Right cardiac atrium (tissue), 5 donors: Measurements from ENCODE around the gene ACADVL. TPM values are rescaled to one million over a fixed set of nuclear protein-coding genes. Genes with fewer than 3 reads are reported as not detected.

ENCODE experiments used
- ATAC-seq, 2 donors: fragments of 200-7000 bp; cut with Tn5 transposase; one replicate each; pipeline versions ENCODE4 v1.8.0 to v1.9.1; 2020; ENCODE audit warnings: moderate library complexity in 2 of 2, mild to moderate bottlenecking in 1 of 2
- DNase-seq, 3 donors: peaks; one replicate each; pipeline ENCODE4 v3.0.0-alpha.2; 2020
- H3K27ac ChIP-seq: one replicate; pipeline ENCODE4 v1.5.1; 2013; ENCODE audit warnings: mild to moderate bottlenecking, low read length, control low read depth, moderate library complexity
- H3K27me3 ChIP-seq: one replicate; pipeline ENCODE4 v1.6.1; 2013; ENCODE audit not compliant: control insufficient read depth, insufficient read depth
- H3K4me1 ChIP-seq: one replicate; pipeline ENCODE4 v1.6.1; 2013; ENCODE audit warnings: low read length; ENCODE audit not compliant: control insufficient read depth, insufficient read depth
- H3K4me3 ChIP-seq: one replicate; pipeline ENCODE4 v1.5.1; 2013; ENCODE audit warnings: low read length, control low read depth
- H3K9me3 ChIP-seq: one replicate; pipeline ENCODE4 v1.6.1; 2013; ENCODE audit warnings: low read length; ENCODE audit not compliant: control insufficient read depth
- WGBS: extraction: QIAGEN DNeasy Blood & Tissue Kit; methylation state at CpG from one replicate; pipeline ENCODE4 v1.1.7; 2013; 5-methylcytosine and 5-hydroxymethylcytosine counted together
- intact Hi-C, 4 donors: fragments of 100-400 bp; cut with DNase I; formaldehyde crosslinking; loops; one replicate each; pipeline versions ENCODE4 v1.11.0 to v1.14.0; 2022 to 2023
- polyA plus RNA-seq: library from polyadenylated mRNA; stranded (reverse); fragments of 200-250 nt; gene quantifications from one replicate; pipeline ENCODE4 v1.2.3, GENCODE V29; 2013
- total RNA-seq, 4 donors: library from RNA; stranded (reverse); fragmentation: NEBNext Ultra II Directional; extraction: Animal tissue kit (Norgen Biotek cat#: 25700); gene quantifications; one replicate each; pipeline ENCODE4 v1.2.1, GENCODE V29; 2021
- donor health status: healthy with polysubstance abuse.
- donor health status: DM: no; HTN: yes; CAD: no.
- donor health status: DM: no; HTN: no; CAD: no.
- donor health status: DM: no; HTN: yes; CAD: no; lungs with severe emphysema.
- donor health status: DM: yes; HTN: yes; CAD: no.

Gene ACADVL
- total and polyA plus RNA-seq, 5 donors, result 896 to 1,154 (median 1,072) TPM

DNA sequence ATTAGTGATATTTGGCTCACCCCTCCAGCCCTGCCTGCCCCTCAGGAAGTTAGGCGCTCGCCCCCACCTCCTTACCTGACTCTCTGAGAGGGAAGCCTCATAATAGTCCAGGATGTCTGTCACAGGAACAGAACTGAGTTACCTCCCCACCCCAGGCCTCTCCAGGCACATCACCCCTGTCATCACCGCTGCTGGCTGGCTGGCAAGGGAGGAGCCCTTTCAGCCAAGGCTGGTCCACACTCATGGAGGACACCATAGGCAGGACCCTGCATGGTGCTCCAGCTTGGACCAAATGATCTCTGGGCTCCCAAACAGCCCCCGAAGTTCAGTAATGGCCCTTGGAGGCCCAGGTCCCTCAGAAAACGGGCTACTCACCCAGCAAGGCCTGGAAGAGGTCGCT is 1.6 kb upstream of the ACADVL start:
- WGBS, result 55% methylated on average over 6 of the region's 6 CpGs
- H3K4me3 ChIP-seq, result peak overlapping the region; percentile 61
- ATAC-seq (no peak), DNase-seq (peak in 2 of 3 donors; percentile 31 to 59)
- no peak overlapping the region for H3K27ac ChIP-seq
- H3K4me1 ChIP-seq, result peaks cover 2% of the 10 kb centered on the region
- H3K27me3 ChIP-seq, result no peaks in the 10 kb centered on the region
- H3K9me3 ChIP-seq, result no peaks in the 10 kb centered on the region
- intact Hi-C loops, result no loop called here

DNA sequence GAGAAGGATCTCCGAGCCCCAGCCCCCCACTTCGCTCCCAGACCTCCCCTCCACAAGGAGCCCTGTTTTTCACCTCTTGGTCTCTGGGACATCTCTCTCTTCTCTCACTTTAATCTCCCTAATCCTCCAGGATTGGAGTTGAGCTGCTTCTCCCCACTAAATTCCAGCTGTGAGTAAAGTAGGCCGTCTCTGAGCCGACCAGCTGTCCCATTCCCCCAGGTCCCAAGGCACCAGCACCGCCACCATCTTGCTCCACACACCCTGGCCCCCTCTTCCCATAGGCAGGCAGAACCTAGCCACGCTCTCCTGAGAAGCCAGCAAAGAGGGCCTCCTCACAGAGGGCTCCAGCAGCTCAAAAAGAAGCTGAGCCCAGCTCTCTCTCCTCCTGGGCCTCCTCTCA is 980 bp upstream of the ACADVL start:
- H3K27me3 ChIP-seq, result no peaks in the 10 kb centered on the region
- ATAC-seq (no peak), DNase-seq (peak in 2 of 3 donors; percentile 12 to 32)
- no peak overlapping the region for H3K4me3 ChIP-seq
- H3K27ac ChIP-seq, result no peak overlapping the region
- intact Hi-C loops, result no loop called here
- whole genome bisulfite sequencing, result 64% methylated on average over 6 of the region's 6 CpGs
- H3K4me1 ChIP-seq, result peaks cover 2% of the 10 kb centered on the region
- H3K9me3 ChIP-seq, result no peaks in the 10 kb centered on the region

DNA sequence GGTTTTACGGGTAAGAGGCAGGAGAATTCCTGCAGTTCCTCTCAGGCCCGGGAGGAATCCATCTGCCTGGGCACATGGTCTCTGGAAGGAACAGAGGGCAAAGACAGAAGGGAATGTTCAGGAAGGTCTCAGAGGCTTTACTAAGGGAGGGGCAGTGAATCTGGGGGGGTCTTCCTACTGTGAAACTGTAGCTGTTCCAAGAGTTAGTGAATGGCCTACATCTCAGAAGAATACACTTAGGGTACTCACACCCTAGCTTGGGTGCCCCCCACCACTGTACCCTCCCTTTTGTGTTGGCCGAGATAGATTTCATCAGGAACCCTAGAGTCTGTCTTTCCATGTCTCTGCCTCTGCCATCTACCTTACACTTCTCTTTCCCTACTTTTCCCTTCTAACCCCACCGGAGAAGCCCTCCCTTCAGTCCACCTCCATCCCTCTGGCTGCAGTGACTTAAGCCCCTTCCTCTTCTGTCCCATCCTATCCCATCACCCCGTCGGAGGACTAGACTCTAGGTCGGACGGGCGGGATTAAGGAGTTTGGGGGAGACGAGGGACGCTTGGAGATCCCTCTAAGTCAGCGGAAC is 418 bp upstream of the ACADVL start:
- Histone ChIP-seq H3K9me3 (no peaks in the 10 kb centered on the region), H3K4me3 (peak overlapping the region; percentile 78), H3K4me1 (peaks cover 2% of the 10 kb centered on the region), H3K27ac (peak overlapping the region; percentile 83), H3K27me3 (no peaks in the 10 kb centered on the region)
- 18% methylated on average over 12 of the region's 12 CpGs for whole genome bisulfite sequencing
- DNase-seq (peak in 2 of 3 donors; percentile 6 to 13), ATAC-seq (no peak)
- intact Hi-C loops, result no loop called here

- ATAC-seq, result peak; percentile 0 to 12
- 30% methylated on average over 11 of the region's 11 CpGs for WGBS
- no peaks in the 10 kb centered on the region for H3K9me3 ChIP-seq
- peak overlapping the region; percentile 95 for H3K27ac ChIP-seq
- H3K27me3 ChIP-seq, result no peaks in the 10 kb centered on the region
- H3K4me3 ChIP-seq, result peak overlapping the region; percentile 78
- peaks cover 2% of the 10 kb centered on the region for H3K4me1 ChIP-seq
- intact Hi-C loops, result no loop called here
- DNase-seq, result peak; percentile 56 to 76 (median 72)
Measured at GRCh38 chr17:7220593-7221277, 997 bp downstream of the ACADVL start.

DNA sequence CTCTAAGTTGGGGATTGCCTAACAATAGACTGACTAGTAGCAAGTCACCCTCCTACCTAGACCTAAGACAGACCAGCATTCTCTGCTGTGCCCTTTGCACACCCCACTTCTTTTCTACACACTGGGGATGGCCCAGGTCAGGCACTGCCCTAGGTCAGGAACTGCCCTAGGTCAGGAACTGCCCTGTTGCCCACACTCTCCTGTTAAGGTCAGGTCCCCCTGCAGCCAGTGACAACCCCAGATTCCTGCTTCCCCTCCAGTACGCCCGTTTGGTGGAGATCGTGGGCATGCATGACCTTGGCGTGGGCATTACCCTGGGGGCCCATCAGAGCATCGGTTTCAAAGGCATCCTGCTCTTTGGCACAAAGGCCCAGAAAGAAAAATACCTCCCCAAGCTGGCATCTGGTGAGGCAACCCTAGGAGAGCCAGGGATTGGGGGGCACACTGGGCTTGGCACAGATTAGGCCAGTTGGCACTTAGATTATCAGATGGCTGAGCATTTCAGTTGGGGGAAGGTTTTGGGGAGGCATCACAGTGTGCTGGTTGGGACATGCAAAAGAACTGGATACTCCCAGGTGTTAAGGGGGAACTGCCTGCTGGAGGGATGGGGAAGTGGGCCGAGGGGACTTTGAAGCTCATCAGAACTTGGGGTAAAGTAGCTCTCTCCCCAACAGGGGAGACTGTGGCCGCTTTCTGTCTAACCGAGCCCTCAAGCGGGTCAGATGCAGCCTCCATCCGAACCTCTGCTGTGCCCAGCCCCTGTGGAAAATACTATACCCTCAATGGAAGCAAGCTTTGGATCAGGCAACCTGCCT is 1.7 kb downstream of the ACADVL start:
- ATAC-seq, result no peak
- 72% methylated on average over 10 of the region's 10 CpGs for WGBS
- no peaks in the 10 kb centered on the region for H3K9me3 ChIP-seq
- DNase-seq, result peak in 2 of 3 donors; percentile 8 to 53
- intact Hi-C loops, result no loop called here
- H3K4me3 ChIP-seq, result no peak overlapping the region
- no peak overlapping the region for H3K27ac ChIP-seq
- H3K27me3 ChIP-seq, result no peaks in the 10 kb centered on the region
- peaks cover 2% of the 10 kb centered on the region for H3K4me1 ChIP-seq

- ATAC-seq (no peak), DNase-seq (peak in 2 of 3 donors; percentile 7 to 47)
Measured at GRCh38 chr17:7222093-7222971, 2.6 kb downstream of the ACADVL start.

DNA sequence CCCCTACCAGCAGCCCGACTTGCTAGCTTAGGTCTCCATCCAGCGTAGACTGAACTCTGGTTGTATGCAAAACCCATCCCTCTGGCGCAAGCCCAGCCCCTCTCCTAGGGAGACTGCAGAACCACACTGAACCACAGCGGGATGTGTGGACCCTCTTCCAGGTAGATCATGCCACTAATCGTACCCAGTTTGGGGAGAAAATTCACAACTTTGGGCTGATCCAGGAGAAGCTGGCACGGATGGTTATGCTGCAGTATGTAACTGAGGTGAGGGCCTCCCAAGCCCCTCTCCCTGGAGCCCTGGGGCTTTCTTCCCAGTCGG is 3.2 kb downstream of the ACADVL start:
- intact Hi-C loops, result no loop called here
- ATAC-seq (no peak), DNase-seq (peak in 1 of 3 donors; percentile 54)
- no peak overlapping the region for H3K4me3 ChIP-seq
- no peaks in the 10 kb centered on the region for H3K9me3 ChIP-seq
- peaks cover 2% of the 10 kb centered on the region for H3K4me1 ChIP-seq
- no peak overlapping the region for H3K27ac ChIP-seq
- WGBS, result 76% methylated on average over 7 of the region's 7 CpGs
- H3K27me3 ChIP-seq, result no peaks in the 10 kb centered on the region

More at GRCh38 chr17:7222093-7222971, 2.6 kb downstream of the ACADVL start:
- H3K4me3 ChIP-seq, result no peak overlapping the region
- H3K9me3 ChIP-seq, result no peaks in the 10 kb centered on the region
- intact Hi-C loops, result no loop called here
- H3K27ac ChIP-seq, result no peak overlapping the region
- peaks cover 2% of the 10 kb centered on the region for H3K4me1 ChIP-seq
- no peaks in the 10 kb centered on the region for H3K27me3 ChIP-seq
- WGBS, result 77% methylated on average over 15 of the region's 15 CpGs

DNA sequence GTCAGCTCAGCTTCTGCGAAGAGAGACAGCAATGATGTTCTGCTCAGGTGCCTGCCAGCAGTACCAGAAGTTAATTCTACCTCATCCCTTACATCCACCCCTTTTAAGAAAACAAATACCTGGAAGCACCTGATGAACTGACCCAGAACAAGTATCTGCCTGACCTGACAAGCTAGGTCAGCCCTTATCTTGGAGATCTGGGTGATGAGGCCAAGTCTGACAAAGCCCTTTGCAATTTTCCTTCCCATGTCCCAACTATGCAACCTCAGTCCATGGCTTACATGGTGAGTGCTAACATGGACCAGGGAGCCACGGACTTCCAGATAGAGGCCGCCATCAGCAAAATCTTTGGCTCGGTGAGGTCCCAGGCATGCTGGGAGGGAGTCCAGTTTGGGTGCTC is 3.6 kb downstream of the ACADVL start:
- WGBS, result 77% methylated on average over 4 of the region's 4 CpGs
- no peak for DNase-seq
- intact Hi-C loops, result no loop called here
- Histone ChIP-seq H3K27ac (no peak overlapping the region), H3K9me3 (no peaks in the 10 kb centered on the region), H3K4me3 (no peak overlapping the region), H3K27me3 (no peaks in the 10 kb centered on the region), H3K4me1 (peaks cover 2% of the 10 kb centered on the region)
- ATAC-seq, result no peak

DNA sequence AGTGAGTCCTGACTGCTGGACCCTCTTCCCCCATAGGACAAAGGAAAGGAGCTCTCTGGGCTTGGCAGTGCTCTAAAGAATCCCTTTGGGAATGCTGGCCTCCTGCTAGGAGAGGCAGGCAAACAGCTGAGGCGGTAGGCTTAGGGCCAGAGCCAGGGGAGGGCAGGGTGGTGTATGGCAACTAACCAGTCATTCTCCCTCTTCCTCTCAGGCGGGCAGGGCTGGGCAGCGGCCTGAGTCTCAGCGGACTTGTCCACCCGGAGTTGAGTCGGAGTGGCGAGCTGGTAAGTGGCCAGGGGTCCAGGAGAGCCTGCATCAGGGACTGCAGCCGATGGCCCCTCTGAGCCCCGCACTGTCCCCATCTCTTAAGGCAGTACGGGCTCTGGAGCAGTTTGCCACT is 4.4 kb downstream of the ACADVL start:
- Histone ChIP-seq H3K4me1 (peaks cover 2% of the 10 kb centered on the region), H3K27ac (no peak overlapping the region), H3K4me3 (no peak overlapping the region), H3K9me3 (no peaks in the 10 kb centered on the region), H3K27me3 (no peaks in the 10 kb centered on the region)
- intact Hi-C loops, result no loop called here
- 74% methylated on average over 10 of the region's 10 CpGs for WGBS
- ATAC-seq (no peak), DNase-seq (peak in 2 of 3 donors; percentile 46 to 61)

- peak in 1 of 3 donors; percentile 61 for DNase-seq
- Histone ChIP-seq H3K4me1 (peaks cover 2% of the 10 kb centered on the region), H3K27me3 (no peaks in the 10 kb centered on the region), H3K4me3 (no peak overlapping the region), H3K27ac (no peak overlapping the region), H3K9me3 (no peaks in the 10 kb centered on the region)
- 65% methylated on average over 15 of the region's 15 CpGs for WGBS
- intact Hi-C loops, result no loop called here
- no peak for ATAC-seq
Measured at GRCh38 chr17:7224661-7225111, 4.9 kb downstream of the ACADVL start.
